HEK293 (cell line): Measurements from ENCODE around the gene CYB5R3.
A peak's percentile ranks its signal among the peaks of the same experiment; 100 is the strongest.
"Not testable (repeated sequence)": the region's sequence is repeated elsewhere in the genome, so short reads cannot be mapped to it uniquely, and the experiment has no call there.

Source experiments
- CTCF ChIA-PET: fragments of 350-600 bp; formaldehyde crosslinking; extraction: SDS; loops from one replicate; lab custom pipeline; 2021; ENCODE audit warnings: antibody characterized with exemption; lab: Yijun Ruan, JAX
- POLR2A ChIA-PET: fragments of 300-600 bp; formaldehyde crosslinking; extraction: SDS; loops from one replicate; lab custom pipeline; 2020; ENCODE audit warnings: antibody characterized with exemption, inconsistent platforms; lab: Yijun Ruan, JAX
- H3K27ac ChIP-seq: fragments of 200-500 bp; sonication (Bioruptor generic); 2 replicates; pipeline ENCODE4 v1.5.1; 2014; ENCODE audit warnings: low read depth, low read length, control low read depth, inconsistent platforms; ENCODE audit errors: extremely low read depth
- H3K36me3 ChIP-seq, 2 experiments: fragments of 200-500 bp in 1 of 2; sonication (Bioruptor generic) in 1 of 2; 1 replicate in 1 of 2; 2 replicates in 1 of 2; pipeline ENCODE4 v1.5.1; 2014 to 2017; ENCODE audit warnings: inconsistent platforms in 2 of 2, low read length in 2 of 2; ENCODE audit not compliant: control insufficient read depth in 2 of 2, insufficient read depth in 1 of 2
- H3K4me1 ChIP-seq: fragments of 200-500 bp; sonication (Bioruptor generic); 2 replicates; pipeline ENCODE4 v1.5.1; 2014; ENCODE audit warnings: mild to moderate bottlenecking, low read length, inconsistent platforms; ENCODE audit not compliant: control insufficient read depth, insufficient read depth
- H3K4me3 ChIP-seq: 2 replicates; pipeline ENCODE4 v1.5.1; 2011; ENCODE audit warnings: low read depth, mild to moderate bottlenecking, control low read depth, low read length, moderate library complexity
- H3K9me3 ChIP-seq: fragments of 200-500 bp; sonication (Bioruptor generic); 2 replicates; pipeline ENCODE4 v1.5.1; 2014; ENCODE audit warnings: low read depth, low read length, inconsistent platforms; ENCODE audit not compliant: control insufficient read depth, insufficient read depth
- GLIS1 ChIP-seq: fragments of 450-650 bp; formaldehyde crosslinking; IDR thresholded peaks from 2 replicates; pipeline ENCODE4 v1.5.1; 2016; ENCODE audit warnings: missing biosample characterization, missing genetic modification characterization
- GLIS2 ChIP-seq: fragments of 450-650 bp; formaldehyde crosslinking; IDR thresholded peaks from 2 replicates; pipeline ENCODE4 v1.5.1; 2016; ENCODE audit warnings: missing biosample characterization, missing genetic modification characterization
- KLF1 ChIP-seq: fragments of 450-650 bp; formaldehyde crosslinking; IDR thresholded peaks from 2 replicates; pipeline ENCODE4 v1.5.1; 2016; ENCODE audit warnings: missing biosample characterization, missing genetic modification characterization
- MYNN ChIP-seq: fragments of 450-650 bp; formaldehyde crosslinking; IDR thresholded peaks from 2 replicates; pipeline ENCODE4 v1.5.1; 2016; ENCODE audit warnings: missing biosample characterization, missing genetic modification characterization, borderline replicate concordance
- OVOL3 ChIP-seq: fragments of 450-650 bp; formaldehyde crosslinking; IDR thresholded peaks from 2 replicates; pipeline ENCODE4 v1.5.1; 2016; ENCODE audit warnings: missing biosample characterization, missing genetic modification characterization
- PBX3 ChIP-seq: sonication (generic); formaldehyde crosslinking; IDR thresholded peaks from 2 replicates; pipeline ENCODE4 v1.8.1; 2022; ENCODE audit warnings: mild to moderate bottlenecking, moderate library complexity, missing genetic modification reagents
- WT1 ChIP-seq: fragments of 450-650 bp; formaldehyde crosslinking; IDR thresholded peaks from 2 replicates; pipeline ENCODE4 v1.5.1; 2016; ENCODE audit warnings: missing biosample characterization, missing genetic modification characterization
- ZBTB44 ChIP-seq: fragments of 450-650 bp; IDR thresholded peaks from 2 replicates; pipeline ENCODE4 v1.5.1; 2018; ENCODE audit warnings: missing biosample characterization, mild to moderate bottlenecking, missing genetic modification characterization
- ZIC2 ChIP-seq: fragments of 450-650 bp; formaldehyde crosslinking; IDR thresholded peaks from 2 replicates; pipeline ENCODE4 v1.5.1; 2016; ENCODE audit warnings: missing biosample characterization, missing genetic modification characterization
- ZNF146 ChIP-seq: fragments of 450-650 bp; formaldehyde crosslinking; IDR thresholded peaks from 2 replicates; pipeline ENCODE4 v1.5.1; 2016; ENCODE audit warnings: missing biosample characterization, missing genetic modification characterization
- ZNF169 ChIP-seq: fragments of 450-650 bp; formaldehyde crosslinking; IDR thresholded peaks from 2 replicates; pipeline ENCODE4 v1.5.1; 2016; ENCODE audit warnings: missing biosample characterization, missing genetic modification characterization
- ZNF175 ChIP-seq: fragments of 450-650 bp; formaldehyde crosslinking; IDR thresholded peaks from 2 replicates; pipeline ENCODE4 v1.5.1; 2016; ENCODE audit warnings: missing biosample characterization, missing genetic modification characterization
- ZNF239 ChIP-seq: fragments of 450-650 bp; formaldehyde crosslinking; IDR thresholded peaks from 2 replicates; pipeline ENCODE4 v1.5.1; 2016; ENCODE audit warnings: missing biosample characterization, missing genetic modification characterization
- ZNF404 ChIP-seq: fragments of 450-650 bp; formaldehyde crosslinking; IDR thresholded peaks from 2 replicates; pipeline ENCODE4 v1.5.1; 2017; ENCODE audit warnings: missing biosample characterization, missing genetic modification characterization
- ZNF426 ChIP-seq: fragments of 450-650 bp; formaldehyde crosslinking; IDR thresholded peaks from 2 replicates; pipeline ENCODE4 v1.5.1; 2017; ENCODE audit warnings: missing biosample characterization, missing genetic modification characterization, mild to moderate bottlenecking, inconsistent platforms, moderate library complexity
- ZNF48 ChIP-seq: fragments of 450-650 bp; formaldehyde crosslinking; IDR thresholded peaks from 2 replicates; pipeline ENCODE4 v1.5.1; 2016; ENCODE audit warnings: missing biosample characterization, missing genetic modification characterization
- ZNF610 ChIP-seq: fragments of 450-650 bp; formaldehyde crosslinking; IDR thresholded peaks from 2 replicates; pipeline ENCODE4 v1.5.1; 2016; ENCODE audit warnings: missing biosample characterization, missing genetic modification characterization, borderline replicate concordance
- ZNF692 ChIP-seq: fragments of 450-650 bp; formaldehyde crosslinking; IDR thresholded peaks from 2 replicates; pipeline ENCODE4 v1.5.1; 2016; ENCODE audit warnings: missing biosample characterization, missing genetic modification characterization
- ZNF777 ChIP-seq: fragments of 450-650 bp; formaldehyde crosslinking; IDR thresholded peaks from 2 replicates; pipeline ENCODE4 v1.5.1; 2017; ENCODE audit warnings: missing biosample characterization, missing genetic modification characterization, borderline replicate concordance

The CYB5R3 gene

GRCh38 chr22:42608823-42609361, 40.3 kb downstream of the CYB5R3 start (continued):
- TF ChIP-seq PBX3 (CRISPR knock-in tag) = no peak

GRCh38 chr22:42608136-42608822, 40.9 kb downstream of the CYB5R3 start:
- CTCF ChIA-PET = interaction anchor here (0.6 to 0.7 kb wide), 2 partner anchors 48 to 211 kb away, joined by 3 read pairs; no protein-coding TSS in a partner anchor
- no peak overlapping the region for H3K27ac ChIP-seq
- peaks cover 22 to 74% of the 10 kb centered on the region in 2 experiments for H3K36me3 ChIP-seq
- H3K4me3 ChIP-seq = no peak overlapping the region
- TF ChIP-seq ZNF692 (tag by site-specific recombination) (no peak), OVOL3 (tag by site-specific recombination) (no peak), ZNF48 (tag by site-specific recombination) (no peak), ZNF169 (tag by site-specific recombination) (no peak), WT1 (tag by site-specific recombination) (no peak), GLIS2 (no peak), ZNF146 (tag by site-specific recombination) (no peak), ZNF175 (tag by site-specific recombination) (no peak), ZNF239 (tag by site-specific recombination) (no peak), ZNF404 (no peak), ZBTB44 (no peak), ZNF610 (no peak), ZNF777 (tag by site-specific recombination) (no peak), ZNF426 (tag by site-specific recombination) (no peak)
- no peaks in the 10 kb centered on the region for H3K9me3 ChIP-seq
- POLR2A ChIA-PET = no interaction called here
- peaks cover 10% of the 10 kb centered on the region; the same call in 1 of the 2 replicates for H3K4me1 ChIP-seq

GRCh38 chr22:42607641-42608040, 41.6 kb downstream of the CYB5R3 start:
- POLR2A ChIA-PET, H3K9me3 ChIP-seq, H3K27ac ChIP-seq, CTCF ChIA-PET, H3K4me3 ChIP-seq, H3K4me1 ChIP-seq: not testable (repeated sequence)
- TF ChIP-seq KLF1 (tag by site-specific recombination) = peak; percentile 99
- H3K36me3 ChIP-seq = peaks cover 22 to 76% of the 10 kb centered on the region in 2 experiments

GRCh38 chr22:42604403-42604802, 44.8 kb downstream of the CYB5R3 start:
- CTCF ChIA-PET = interaction anchor here (0.7 kb wide), 1 partner anchor 627 kb away, joined by 3 read pairs; no protein-coding TSS in a partner anchor
- 0 out of 2 replicates have a peak, but pooled peaks cover 3% of the 10 kb centered on the region for H3K4me1 ChIP-seq
- POLR2A ChIA-PET = no interaction called here
- no peak overlapping the region for H3K4me3 ChIP-seq
- H3K27ac ChIP-seq = no peak overlapping the region
- peak; percentile 14; the same call in 1 of the 2 replicates for TF ChIP-seq ZIC2 (tag by site-specific recombination)
- TF ChIP-seq GLIS1 (tag by site-specific recombination) = peak; percentile 87
- no peak for TF ChIP-seq MYNN
- H3K9me3 ChIP-seq = no peaks in the 10 kb centered on the region
- H3K36me3 ChIP-seq = peaks cover 35 to 79% of the 10 kb centered on the region in 2 experiments
